ENCODE results near the gene TNFRSF18.
A peak's percentile ranks its signal among the peaks of the same experiment; 100 is the strongest.

TNFRSF18 gene

GRCh38 chr1:1173061-1173792, 33.2 kb downstream of the TNFRSF18 start:
- no peak for TF ChIP-seq CTCF (IDR thresholded peaks at IDR 0.05; ENCODE audit: insufficient read depth, low read length, poor library complexity, severe bottlenecking)
- Histone ChIP-seq H3K4me3 (replicated peaks; ENCODE audit: low read depth, low read length) (no peak overlapping the region), H3K27me3 (replicated peaks; ENCODE audit: control insufficient read depth, insufficient read depth, low read length) (no peaks in the 10 kb centered on the region; the same call in 1 of the 2 replicates)

GRCh38 chr1:1171546-1172340, 34.6 kb downstream of the TNFRSF18 start:
- Histone ChIP-seq H3K4me3 (replicated peaks; ENCODE audit: low read depth, low read length) (peak overlapping the region; percentile 22), H3K27me3 (replicated peaks; ENCODE audit: control insufficient read depth, insufficient read depth, low read length) (no peaks in the 10 kb centered on the region; the same call in 1 of the 2 replicates), H3K36me3 (ENCODE audit: control insufficient read depth, insufficient read depth, low read length) (no peaks in the 10 kb centered on the region)
- DNase-seq (ENCODE audit: extremely low read depth, insufficient read length) = peak; percentile 63
- no peak for TF ChIP-seq CTCF (IDR thresholded peaks at IDR 0.05; ENCODE audit: insufficient read depth, low read length, poor library complexity, severe bottlenecking)

More at GRCh38 chr1:1173061-1173792, 33.2 kb downstream of the TNFRSF18 start:
- H3K36me3 ChIP-seq (ENCODE audit: control insufficient read depth, insufficient read depth, low read length) = no peaks in the 10 kb centered on the region
- peak; percentile 9 for DNase-seq (ENCODE audit: extremely low read depth, insufficient read length)

- H3K27me3 ChIP-seq (replicated peaks; ENCODE audit: control insufficient read depth, insufficient read depth, low read length) = no peaks in the 10 kb centered on the region; the same call in 1 of the 2 replicates
- TF ChIP-seq CTCF (IDR thresholded peaks at IDR 0.05; ENCODE audit: insufficient read depth, low read length, poor library complexity, severe bottlenecking) = no peak
- no peaks in the 10 kb centered on the region for H3K36me3 ChIP-seq (ENCODE audit: control insufficient read depth, insufficient read depth, low read length)
- no peak overlapping the region for H3K4me3 ChIP-seq (replicated peaks; ENCODE audit: low read depth, low read length)
- peak; percentile 3 for DNase-seq (ENCODE audit: extremely low read depth, insufficient read length)
Observed at GRCh38 chr1:1171161-1171545, 35.2 kb downstream of the TNFRSF18 start.

- peak; percentile 7 for DNase-seq (ENCODE audit: extremely low read depth, insufficient read length)
- no peak for TF ChIP-seq CTCF (IDR thresholded peaks at IDR 0.05; ENCODE audit: insufficient read depth, low read length, poor library complexity, severe bottlenecking)
- Histone ChIP-seq H3K27me3 (replicated peaks; ENCODE audit: control insufficient read depth, insufficient read depth, low read length) (no peaks in the 10 kb centered on the region; the same call in 1 of the 2 replicates), H3K4me3 (replicated peaks; ENCODE audit: low read depth, low read length) (no peak overlapping the region), H3K36me3 (ENCODE audit: control insufficient read depth, insufficient read depth, low read length) (no peaks in the 10 kb centered on the region)
Observed at GRCh38 chr1:1170215-1171091, 35.9 kb downstream of the TNFRSF18 start.

- Histone ChIP-seq H3K36me3 (ENCODE audit: control insufficient read depth, insufficient read depth, low read length) (no peaks in the 10 kb centered on the region), H3K4me3 (replicated peaks; ENCODE audit: low read depth, low read length) (no peak overlapping the region), H3K27me3 (replicated peaks; ENCODE audit: control insufficient read depth, insufficient read depth, low read length) (no peaks in the 10 kb centered on the region; the same call in 1 of the 2 replicates)
- DNase-seq (ENCODE audit: extremely low read depth, insufficient read length) = peak; percentile 25
- no peak for TF ChIP-seq CTCF (IDR thresholded peaks at IDR 0.05; ENCODE audit: insufficient read depth, low read length, poor library complexity, severe bottlenecking)
Observed at GRCh38 chr1:1169429-1170214, 36.8 kb downstream of the TNFRSF18 start.
